Erythroblast (primary cell): ENCODE measurements around the gene GM2A.

Experiments used
- GATA1 ChIP-seq: IDR thresholded peaks from 2 replicates; pipeline ENCODE4 v1.6.1; 2011; ENCODE audit warnings: low read depth, mild to moderate bottlenecking, control low read depth, low read length, moderate library complexity
- POLR2A ChIP-seq: IDR thresholded peaks from 2 replicates; pipeline ENCODE4 v1.6.1; 2011; ENCODE audit warnings: mild to moderate bottlenecking, low read length

DNA sequence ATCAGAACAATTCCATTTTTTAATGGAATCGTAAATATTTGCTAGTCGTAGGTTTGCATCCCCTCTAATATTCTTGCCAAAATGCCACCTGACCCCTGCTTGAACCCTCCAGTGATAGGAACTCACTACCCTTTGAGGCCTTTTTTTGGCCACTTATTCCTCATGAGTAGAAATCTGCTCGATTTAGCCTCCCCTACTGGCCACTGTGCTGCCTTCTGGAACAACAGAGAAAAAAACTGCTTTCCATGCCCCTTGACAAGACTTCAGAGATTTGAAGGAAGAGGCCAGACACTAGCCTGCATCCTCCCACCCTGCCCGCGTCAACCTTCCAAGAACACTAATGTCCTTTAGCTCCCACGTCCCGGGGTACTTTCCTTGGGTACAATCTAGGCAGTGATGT, 33.2 kb upstream of the GM2A start:
- TF ChIP-seq POLR2A: no peak
- TF ChIP-seq GATA1: no peak
